Suprapubic skin (tissue), 4 donors: ENCODE measurements around the gene CYP2E1. TPM values are rescaled to one million over a fixed set of nuclear protein-coding genes. Genes with fewer than 3 reads are reported as not detected.

Source experiments
- DNase-seq, 2 donors: peaks; one replicate each; pipeline ENCODE4 v3.0.0-alpha.2; 2019; ENCODE audit warnings: low spot score in 2 of 2
- H3K27ac ChIP-seq: fragments of 200-600 bp; sonication (generic); one replicate; pipeline ENCODE4 v1.5.1; 2019
- H3K27me3 ChIP-seq: fragments of 200-600 bp; sonication (generic); one replicate; pipeline ENCODE4 v1.5.1; 2019
- H3K36me3 ChIP-seq: fragments of 200-600 bp; sonication (generic); one replicate; pipeline ENCODE4 v1.5.1; 2019
- H3K4me1 ChIP-seq: fragments of 200-600 bp; sonication (generic); one replicate; pipeline ENCODE4 v1.5.1; 2019
- H3K4me3 ChIP-seq: fragments of 200-600 bp; sonication (generic); one replicate; pipeline ENCODE4 v1.5.1; 2019; ENCODE audit warnings: mild to moderate bottlenecking
- H3K9me3 ChIP-seq: fragments of 200-600 bp; sonication (generic); one replicate; pipeline ENCODE4 v1.5.1; 2019
- CTCF ChIP-seq, 2 donors: fragments of 200-600 bp in 1 of 2; fragments of 450-650 bp in 1 of 2; sonication (generic) in 1 of 2; IDR thresholded peaks; one replicate each; pipeline ENCODE4 v1.5.1; 2016 to 2019; ENCODE audit warnings: antibody characterized with exemption in 2 of 2, mild to moderate bottlenecking in 1 of 2, moderate library complexity in 1 of 2
- EP300 ChIP-seq: sonication (generic); formaldehyde crosslinking; IDR thresholded peaks from one replicate; pipeline ENCODE4 v1.6.1; 2017; ENCODE audit warnings: antibody characterized with exemption
- POLR2A ChIP-seq, 2 donors: fragments of 450-650 bp; IDR thresholded peaks; one replicate each; pipeline ENCODE4 v1.6.1; 2017; ENCODE audit warnings: antibody characterized with exemption in 2 of 2, mild to moderate bottlenecking in 2 of 2, moderate library complexity in 2 of 2
- POLR2AphosphoS5 ChIP-seq, 3 donors: sonication (generic); formaldehyde crosslinking; IDR thresholded peaks; one replicate each; pipeline ENCODE4 v1.6.1; 2017; ENCODE audit warnings: antibody characterized with exemption in 3 of 3
- WGBS: methylation state at CpG from one replicate; pipeline ENCODE4 v1.1.5; 2018; 5-methylcytosine and 5-hydroxymethylcytosine counted together
- total RNA-seq, 4 donors: library from RNA; depleted of rRNA; stranded (reverse); fragments of >200 nt; gene quantifications; one replicate each; pipeline ENCODE4 v1.1.0, GENCODE V29; 2016

CYP2E1 gene
- total RNA-seq, 4 donors from 2014 or later: 4.5 to 28.0 (median 19.3) TPM

GRCh38 chr10:133529576-133529946 lies 2.4 kb downstream of the CYP2E1 start:
- H3K9me3 ChIP-seq: no peaks in the 10 kb centered on the region
- no peak for DNase-seq
- H3K27ac ChIP-seq: no peak overlapping the region
- 41% methylated on average over 18 of the region's 26 CpGs for WGBS
- H3K4me1 ChIP-seq: peaks cover 28% of the 10 kb centered on the region
- H3K27me3 ChIP-seq: peaks cover 32% of the 10 kb centered on the region
- peak overlapping the region; percentile 40 for H3K4me3 ChIP-seq
- H3K36me3 ChIP-seq: no peaks in the 10 kb centered on the region
- TF ChIP-seq POLR2A (IDR thresholded peaks at IDR 0.05) (no peak), EP300 (no peak), POLR2AphosphoS5 (IDR thresholded peaks at IDR 0.05) (no peak), CTCF (IDR thresholded peaks at IDR 0.05) (no peak)

DNA sequence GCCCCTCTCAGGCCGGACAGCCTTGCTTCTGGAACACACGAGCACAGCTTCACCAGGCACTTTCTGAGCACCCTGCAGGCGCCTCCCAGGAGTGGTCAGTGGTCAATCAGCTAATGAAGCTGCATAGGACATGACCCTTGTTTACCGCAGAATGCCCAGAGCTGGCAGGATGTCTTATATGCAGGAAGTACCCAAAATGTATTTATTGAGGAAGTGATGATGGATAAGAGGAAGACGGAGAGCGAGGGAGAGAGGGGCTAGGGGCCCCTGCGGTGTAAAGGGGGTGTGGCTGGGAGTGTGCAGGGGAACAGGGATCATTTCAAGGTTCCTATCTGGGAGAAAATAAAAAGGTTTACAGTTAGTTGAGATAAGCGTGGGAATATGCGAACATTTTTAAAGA lies 3.3 kb downstream of the CYP2E1 start:
- Histone ChIP-seq H3K27me3 (peaks cover 32% of the 10 kb centered on the region), H3K4me3 (no peak overlapping the region), H3K36me3 (no peaks in the 10 kb centered on the region), H3K9me3 (no peaks in the 10 kb centered on the region), H3K27ac (no peak overlapping the region), H3K4me1 (peaks cover 28% of the 10 kb centered on the region)
- DNase-seq: no peak
- TF ChIP-seq EP300 (no peak), POLR2AphosphoS5 (IDR thresholded peaks at IDR 0.05) (no peak), CTCF (IDR thresholded peaks at IDR 0.05) (no peak), POLR2A (IDR thresholded peaks at IDR 0.05) (no peak)
- WGBS: 68% methylated on average over 9 of the region's 9 CpGs

GRCh38 chr10:133532871-133533270 lies 5.7 kb downstream of the CYP2E1 start:
- no peak for TF ChIP-seq POLR2A (IDR thresholded peaks at IDR 0.05)
- no peak for TF ChIP-seq POLR2AphosphoS5 (IDR thresholded peaks at IDR 0.05)
- no peak for TF ChIP-seq CTCF (IDR thresholded peaks at IDR 0.05)
- no peak for TF ChIP-seq EP300
- no peak overlapping the region for H3K4me3 ChIP-seq
- H3K9me3 ChIP-seq: no peaks in the 10 kb centered on the region
- H3K27me3 ChIP-seq: peaks cover 20% of the 10 kb centered on the region
- peaks cover 7% of the 10 kb centered on the region for H3K36me3 ChIP-seq
- 71% methylated on average over 7 of the region's 7 CpGs for WGBS
- no peak for DNase-seq
- peaks cover 19% of the 10 kb centered on the region for H3K4me1 ChIP-seq
- H3K27ac ChIP-seq: no peak overlapping the region

GRCh38 chr10:133534417-133534816 lies 7.3 kb downstream of the CYP2E1 start:
- 77% methylated on average over 7 of the region's 7 CpGs for WGBS
- Histone ChIP-seq H3K27ac (no peak overlapping the region), H3K9me3 (no peaks in the 10 kb centered on the region), H3K4me3 (no peak overlapping the region), H3K36me3 (peaks cover 7% of the 10 kb centered on the region), H3K4me1 (peaks cover 3% of the 10 kb centered on the region), H3K27me3 (peaks cover 4% of the 10 kb centered on the region)
- TF ChIP-seq POLR2A (IDR thresholded peaks at IDR 0.05): no peak
- TF ChIP-seq EP300: no peak
- no peak for TF ChIP-seq POLR2AphosphoS5 (IDR thresholded peaks at IDR 0.05)
- no peak for TF ChIP-seq CTCF (IDR thresholded peaks at IDR 0.05)
- DNase-seq: no peak

- H3K4me3 ChIP-seq: no peak overlapping the region
- H3K27ac ChIP-seq: no peak overlapping the region
- no peak for DNase-seq
- no peaks in the 10 kb centered on the region for H3K27me3 ChIP-seq
- peaks cover 7% of the 10 kb centered on the region for H3K36me3 ChIP-seq
- H3K9me3 ChIP-seq: no peaks in the 10 kb centered on the region
- TF ChIP-seq CTCF (IDR thresholded peaks at IDR 0.05): no peak
- no peak for TF ChIP-seq POLR2AphosphoS5 (IDR thresholded peaks at IDR 0.05)
- TF ChIP-seq EP300: no peak
- TF ChIP-seq POLR2A (IDR thresholded peaks at IDR 0.05): no peak
- 60% methylated on average over 4 of the region's 4 CpGs for WGBS
- H3K4me1 ChIP-seq: no peaks in the 10 kb centered on the region
Measured at GRCh38 chr10:133536198-133536597, 9.0 kb downstream of the CYP2E1 start.
